Kidney capillary endothelial cell (primary cell): ENCODE results near the gene MAP7.
"Not testable (repeated sequence)": the region's sequence is repeated elsewhere in the genome, so short reads cannot be mapped to it uniquely, and the experiment has no call there.

Experiments
- DNase-seq: peaks from one replicate; pipeline ENCODE4 v3.0.0-alpha.2; 2018; ENCODE audit warnings: low spot score

MAP7 gene

GRCh38 chr6:136503303-136504029 lies 46.8 kb downstream of the MAP7 start:
- DNase-seq: no peak

- no peak for DNase-seq
Measured at GRCh38 chr6:136502786-136503185, 47.4 kb downstream of the MAP7 start.

GRCh38 chr6:136501514-136501913 lies 48.7 kb downstream of the MAP7 start:
- DNase-seq: no peak

DNA sequence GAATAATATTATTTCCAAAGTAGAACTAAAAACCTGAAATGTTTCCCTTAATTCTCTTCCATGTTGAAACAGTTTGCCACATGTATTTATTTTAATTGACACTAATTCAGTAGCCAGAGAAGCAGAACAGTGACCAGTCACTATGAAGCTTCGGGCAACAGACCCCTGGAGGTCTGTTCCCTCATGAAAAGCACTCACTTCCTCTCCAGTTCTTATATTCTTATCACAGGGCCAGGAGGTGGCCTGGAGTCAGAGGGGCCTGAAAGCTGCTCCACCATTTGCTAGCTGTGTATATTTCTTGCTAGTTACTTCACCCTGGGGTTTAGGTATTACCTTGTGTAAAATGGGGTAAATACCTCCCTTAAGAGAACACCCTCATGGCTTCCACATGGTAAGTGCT lies 49.1 kb downstream of the MAP7 start:
- no peak for DNase-seq

DNA sequence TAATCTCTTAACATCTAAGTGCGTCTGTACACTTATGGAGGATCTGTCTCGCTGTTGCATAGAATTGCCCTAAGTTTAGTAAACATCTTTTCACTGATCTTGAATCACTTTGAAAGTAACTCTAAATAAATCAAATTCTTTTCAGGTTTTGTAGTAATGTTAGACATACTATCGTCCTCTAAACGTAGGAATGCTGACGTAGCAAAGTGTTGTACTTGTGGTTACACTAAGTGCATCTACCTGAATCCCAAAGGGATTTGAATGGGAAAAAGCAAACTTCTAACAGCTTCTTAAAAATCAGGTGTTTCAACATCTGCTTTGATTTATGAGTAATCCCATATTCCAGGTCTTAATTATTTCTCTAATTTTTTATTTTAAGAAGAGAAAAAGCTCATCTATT lies 49.8 kb downstream of the MAP7 start:
- DNase-seq: no peak

GRCh38 chr6:136499370-136499769 lies 50.9 kb downstream of the MAP7 start:
- DNase-seq: no peak

- DNase-seq: not testable (repeated sequence)
Measured at GRCh38 chr6:136496449-136496848, 53.8 kb downstream of the MAP7 start.

DNA sequence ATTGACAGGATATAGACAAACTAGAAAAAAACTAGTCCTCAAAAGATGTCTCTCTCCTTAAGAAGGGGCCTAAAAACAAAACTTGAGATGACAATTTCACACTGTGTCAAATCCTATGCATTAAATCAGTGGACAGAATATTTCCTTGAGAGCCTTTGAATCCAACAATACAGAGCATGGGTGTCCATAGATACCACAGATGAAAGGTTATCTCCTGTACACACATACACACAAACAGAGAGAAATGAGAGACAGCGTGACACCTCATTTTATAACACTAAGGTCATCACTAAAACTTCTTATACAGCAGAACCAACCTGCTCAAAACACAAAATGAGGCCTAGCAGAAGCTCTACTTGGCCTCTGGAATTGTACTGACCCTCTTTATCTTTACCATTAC lies 55.5 kb downstream of the MAP7 start:
- DNase-seq: no peak

DNA sequence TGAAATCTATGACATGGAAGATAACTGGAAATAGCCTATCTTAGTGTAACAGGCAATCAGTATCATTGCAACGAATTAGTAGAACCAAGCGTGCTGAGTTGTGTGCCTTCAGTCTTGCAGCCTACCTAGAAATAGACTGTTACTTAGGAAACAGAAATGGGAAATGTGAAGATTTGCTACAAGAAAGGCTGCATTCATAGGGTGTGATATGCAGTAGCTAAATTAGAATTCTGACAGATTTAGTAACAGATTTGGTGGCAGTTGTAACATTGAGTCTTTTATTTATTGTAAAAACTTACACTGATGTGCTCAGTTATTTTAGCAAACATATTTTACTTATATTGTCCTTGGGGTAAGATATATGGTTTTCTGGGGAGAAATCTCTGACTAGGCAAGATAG lies 56.2 kb downstream of the MAP7 start:
- no peak for DNase-seq

GRCh38 chr6:136492409-136492808 lies 57.8 kb downstream of the MAP7 start:
- no peak for DNase-seq

DNA sequence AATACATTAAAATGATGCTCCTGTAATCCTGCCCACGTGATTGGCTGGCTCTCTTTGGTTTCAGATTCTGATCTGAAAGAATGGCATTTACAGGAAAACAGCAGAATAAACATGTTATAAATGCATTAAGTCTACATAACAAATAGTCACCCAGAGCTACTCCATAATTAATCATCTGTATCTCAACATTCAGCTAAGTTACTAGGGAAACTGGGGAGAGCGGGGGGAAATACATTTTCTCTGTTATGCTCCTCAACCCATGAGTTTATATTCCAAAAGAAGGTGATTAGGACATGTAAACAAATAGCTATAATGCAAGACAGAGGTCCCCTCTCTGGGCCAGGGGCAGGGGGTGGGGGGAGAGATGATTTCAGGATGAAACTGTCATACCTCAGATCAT lies 58.5 kb downstream of the MAP7 start:
- DNase-seq: no peak

- no peak for DNase-seq
Measured at GRCh38 chr6:136491251-136491650, 59.0 kb downstream of the MAP7 start.

GRCh38 chr6:136489689-136490033 lies 60.6 kb downstream of the MAP7 start:
- not testable (repeated sequence) for DNase-seq

DNA sequence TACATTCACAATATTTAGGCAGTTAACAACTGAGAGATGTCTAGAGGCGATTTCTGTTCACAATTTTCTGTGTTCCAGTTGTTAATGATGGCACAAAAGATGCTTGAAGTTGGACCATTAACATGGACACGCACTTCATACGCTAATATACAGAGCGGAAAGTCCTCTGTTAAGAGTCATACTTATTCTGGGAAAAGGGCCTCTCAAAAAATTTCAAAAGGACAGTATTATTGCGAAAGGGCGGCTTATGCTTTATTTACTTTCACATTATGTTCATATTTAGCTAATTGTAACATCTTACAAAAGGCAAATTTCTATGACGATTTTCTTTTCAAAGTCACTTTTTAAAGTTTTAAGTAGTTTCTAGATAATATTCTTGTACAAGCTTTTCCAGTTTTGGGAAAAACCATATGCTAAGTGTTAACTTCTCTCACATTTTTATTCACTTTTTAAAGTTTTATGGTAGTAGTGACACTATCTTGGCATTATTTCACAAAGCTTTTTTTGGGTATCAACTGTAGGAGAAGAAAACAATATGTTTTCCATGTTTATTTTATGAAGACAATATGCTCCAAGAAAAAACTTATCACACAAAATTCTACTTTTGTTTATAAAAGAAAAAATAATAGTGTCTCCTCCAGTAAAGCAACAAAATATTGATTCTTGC lies 62.3 kb downstream of the MAP7 start:
- no peak for DNase-seq

DNA sequence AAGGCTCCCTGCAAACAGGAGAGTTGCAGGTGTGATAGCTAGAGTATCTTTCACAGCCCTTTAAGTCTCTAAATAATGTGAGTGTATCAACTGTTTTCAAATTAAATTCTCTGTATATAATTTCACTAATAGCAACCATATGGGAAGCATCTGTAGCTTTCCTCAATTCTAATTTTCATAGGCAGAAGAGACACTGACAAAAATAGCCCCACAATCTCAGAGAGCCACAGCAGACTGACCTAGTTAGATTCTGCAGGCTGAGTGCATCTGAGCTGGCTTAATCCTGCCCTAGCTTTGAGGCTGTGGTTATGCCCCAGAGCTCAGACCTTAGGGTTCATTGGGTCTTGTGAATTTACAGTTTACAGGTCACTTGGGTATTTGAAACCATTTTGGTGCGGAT lies 63.9 kb downstream of the MAP7 start:
- DNase-seq: no peak

DNA sequence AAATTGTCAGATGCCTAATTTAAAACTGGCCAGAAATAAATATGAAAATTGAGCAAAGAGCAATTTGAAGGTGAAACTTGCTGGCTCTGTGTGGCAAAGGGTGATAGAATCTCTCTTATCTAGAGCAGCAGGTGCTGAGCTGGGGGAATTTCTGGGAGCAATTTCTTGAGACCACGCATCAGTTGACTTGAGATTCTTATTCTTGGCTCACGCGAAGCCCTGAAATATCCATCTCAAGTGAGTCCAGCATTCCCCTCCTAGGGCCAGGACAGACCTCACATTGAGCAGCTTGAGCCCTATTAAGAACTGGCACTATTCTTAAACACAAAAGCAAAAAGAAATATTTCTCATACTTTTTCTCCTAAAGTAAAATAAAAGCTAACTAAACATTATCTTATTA lies 66.3 kb downstream of the MAP7 start:
- DNase-seq: no peak

DNA sequence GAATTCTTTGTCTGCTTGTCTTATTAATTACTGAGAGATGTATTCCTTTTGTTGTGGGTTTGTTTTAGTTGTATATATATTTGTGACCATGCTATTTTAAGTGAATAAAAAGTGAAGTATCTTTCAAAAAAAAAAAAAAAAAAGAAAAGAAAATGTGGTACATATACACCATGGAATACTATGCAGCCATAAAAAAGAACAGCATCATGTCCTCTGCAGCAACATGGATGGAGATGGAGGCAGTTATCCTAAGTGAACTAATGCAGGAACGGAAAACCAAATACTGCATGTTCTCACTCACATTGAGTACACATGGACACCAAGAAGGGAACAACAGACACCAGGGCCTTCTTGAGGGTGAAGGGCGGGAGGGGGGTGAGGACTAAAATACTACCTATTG lies 67.2 kb downstream of the MAP7 start:
- not testable (repeated sequence) for DNase-seq

DNA sequence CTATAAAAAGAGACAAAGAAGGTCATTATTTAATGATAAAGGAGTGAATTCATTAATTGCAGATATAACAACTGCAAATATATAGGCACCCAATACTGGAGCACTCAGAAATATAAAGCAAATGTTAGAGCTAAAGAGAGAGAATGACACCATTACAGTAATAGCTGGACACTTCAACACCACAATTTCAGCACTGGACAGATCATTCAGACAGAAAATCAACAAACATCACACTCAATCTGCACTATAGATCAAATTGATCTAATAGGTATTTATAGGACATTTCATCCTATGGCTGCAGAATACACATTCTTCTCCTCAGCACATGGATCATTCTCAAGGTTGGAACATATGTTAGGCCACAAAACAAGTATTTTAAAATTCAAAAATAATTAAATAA lies 72.7 kb downstream of the MAP7 start:
- DNase-seq: no peak

- DNase-seq: no peak
Measured at GRCh38 chr6:136475686-136476085, 74.5 kb downstream of the MAP7 start.

DNA sequence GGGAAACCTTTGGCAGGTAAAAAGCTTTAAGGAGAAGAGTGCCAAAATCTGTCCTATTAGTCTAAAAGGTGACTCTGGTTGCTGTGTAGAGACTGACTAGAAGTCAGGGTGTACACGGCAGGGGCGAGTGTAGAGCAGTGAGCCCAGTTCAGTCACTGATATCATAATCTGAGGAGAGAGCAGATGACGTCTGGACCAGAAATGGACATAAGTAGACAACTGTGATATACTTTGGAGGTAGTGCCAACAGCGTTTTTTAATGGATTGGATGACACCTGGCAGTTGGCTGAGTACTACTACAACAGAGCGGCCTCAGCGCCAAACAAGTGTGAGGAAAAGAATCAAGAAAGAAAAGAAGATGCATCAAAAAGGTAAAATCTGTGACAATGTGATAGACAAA lies 76.0 kb downstream of the MAP7 start:
- DNase-seq: no peak

DNA sequence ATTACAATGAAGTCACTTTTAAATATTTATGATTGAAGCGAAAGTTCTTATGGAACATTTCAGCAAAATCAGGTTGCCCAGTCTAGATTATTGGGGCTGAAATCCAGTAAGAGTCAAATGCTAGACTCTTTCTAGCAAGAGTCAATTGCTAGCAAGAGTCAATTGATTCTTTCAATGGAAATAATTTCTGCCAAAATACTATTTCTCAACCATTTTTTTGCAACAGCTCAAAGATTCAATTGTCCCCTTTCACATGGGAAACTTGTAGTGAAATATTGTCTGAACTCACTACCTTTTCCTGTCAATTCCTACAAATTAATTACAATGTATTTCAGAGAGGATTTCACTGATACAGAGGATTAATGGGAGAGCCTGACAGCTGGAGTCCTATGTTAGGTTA lies 78.3 kb downstream of the MAP7 start:
- no peak for DNase-seq

DNA sequence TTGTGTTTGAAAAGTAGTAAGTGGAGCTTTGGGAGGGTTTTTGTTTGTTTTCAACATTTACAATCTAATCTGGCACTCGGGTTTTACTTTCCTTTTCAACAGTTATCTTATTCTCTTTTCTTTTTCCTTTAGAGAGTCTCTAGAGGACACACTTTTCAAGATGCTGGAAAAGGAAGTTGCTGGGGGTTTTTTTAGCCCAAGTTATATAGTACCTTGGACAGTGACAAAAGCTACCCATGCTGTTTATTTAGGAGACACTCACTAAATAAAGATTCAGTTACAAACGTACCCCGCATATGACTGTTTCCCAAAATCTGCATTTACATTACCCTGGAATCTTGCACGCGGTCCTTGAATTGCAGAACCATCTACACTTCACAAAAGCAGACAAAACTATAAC lies 78.8 kb downstream of the MAP7 start:
- DNase-seq: no peak

- no peak for DNase-seq
Measured at GRCh38 chr6:136470044-136470443, 80.2 kb downstream of the MAP7 start.

GRCh38 chr6:136469154-136469553 lies 81.1 kb downstream of the MAP7 start:
- DNase-seq: no peak
